Fibroblast of skin of scalp (primary cell): ENCODE measurements around the gene PPM1H.

Experiments
- DNase-seq: peaks from one replicate; pipeline ENCODE4 v3.0.0-alpha.2; 2013

Gene PPM1H

DNA sequence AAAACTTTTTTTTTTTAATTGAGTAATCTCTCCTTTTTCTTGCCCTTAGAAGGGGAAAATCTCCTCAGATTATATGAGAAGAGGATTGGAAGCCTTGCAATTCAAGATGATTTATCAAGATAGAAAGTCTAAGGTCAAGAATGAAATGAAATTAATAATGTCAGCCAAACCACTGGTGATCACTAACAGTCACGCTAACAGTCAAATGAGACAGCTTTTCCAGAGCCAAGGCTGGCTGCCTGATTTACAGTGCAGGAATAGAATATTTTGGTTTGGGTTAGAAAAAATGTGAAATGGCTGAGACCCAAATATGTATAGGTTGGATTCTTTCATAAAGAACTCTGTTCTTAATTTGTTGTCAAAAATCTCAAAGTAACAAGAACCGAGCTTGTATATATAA lies 204.3 kb downstream of the PPM1H start:
- DNase-seq = peak; percentile 95

DNA sequence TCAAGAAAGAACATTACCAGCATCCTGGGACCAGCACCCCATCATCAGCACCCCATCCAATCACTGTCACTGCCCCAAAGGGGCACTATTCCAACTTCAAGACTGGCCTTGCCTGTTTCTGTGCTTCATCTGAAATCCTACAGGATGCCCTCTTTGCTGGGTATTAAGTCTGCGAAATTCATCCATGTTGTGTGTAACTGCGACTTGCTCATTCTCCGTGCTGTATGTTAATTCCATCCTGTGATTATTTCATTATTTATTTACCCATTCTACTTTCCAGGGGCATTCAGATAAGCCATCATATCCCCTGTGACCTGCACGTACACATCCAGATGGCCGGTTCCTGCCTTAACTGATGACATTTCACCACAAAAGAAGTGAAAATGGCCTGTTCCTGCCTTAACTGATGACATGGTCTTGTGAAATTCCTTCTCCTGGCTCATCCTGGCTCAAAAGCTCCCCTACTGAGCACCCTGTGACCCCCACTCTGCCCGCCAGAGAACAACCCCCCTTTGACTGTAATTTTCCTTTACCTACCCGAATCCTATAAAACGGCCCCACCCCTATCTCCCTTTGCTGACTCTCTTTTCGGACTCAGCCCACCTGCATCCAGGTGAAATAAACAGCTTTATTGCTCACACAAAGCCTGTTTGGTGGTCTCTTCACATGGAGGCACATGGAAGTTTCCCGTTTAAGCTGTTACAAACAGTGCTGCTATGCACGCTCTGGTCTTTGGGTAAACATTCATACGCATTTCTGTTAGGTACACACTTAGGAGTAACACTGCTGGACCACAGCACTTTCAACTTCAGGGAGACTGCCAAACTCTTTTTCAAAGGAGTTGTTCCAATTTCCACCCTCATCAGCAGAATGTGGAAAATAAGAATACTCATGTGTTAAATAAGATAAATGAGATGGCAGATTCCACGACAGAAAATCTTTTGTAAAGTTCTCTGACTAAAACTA lies 205.1 kb downstream of the PPM1H start:
- peak; percentile 57 for DNase-seq

DNA sequence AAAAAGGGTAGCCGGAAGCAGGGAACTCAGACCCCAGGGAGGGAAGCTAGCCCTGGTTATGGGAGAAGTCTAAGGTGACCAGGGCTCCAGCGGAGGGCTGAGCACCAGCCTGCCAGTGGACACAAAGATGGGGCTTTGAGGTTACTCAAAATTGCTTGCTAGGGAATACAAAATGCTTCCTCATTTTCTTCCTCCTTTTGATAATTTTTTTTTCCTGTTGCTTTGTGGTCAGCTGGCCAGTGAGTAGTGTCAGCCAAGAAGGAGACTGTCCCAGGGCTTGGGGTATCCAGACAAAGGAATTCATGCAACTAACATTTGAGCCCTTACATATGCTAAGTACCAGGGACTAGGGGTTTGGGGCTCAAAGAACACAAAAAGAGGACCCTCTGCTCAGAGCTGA lies 206.2 kb downstream of the PPM1H start:
- DNase-seq = no peak

DNA sequence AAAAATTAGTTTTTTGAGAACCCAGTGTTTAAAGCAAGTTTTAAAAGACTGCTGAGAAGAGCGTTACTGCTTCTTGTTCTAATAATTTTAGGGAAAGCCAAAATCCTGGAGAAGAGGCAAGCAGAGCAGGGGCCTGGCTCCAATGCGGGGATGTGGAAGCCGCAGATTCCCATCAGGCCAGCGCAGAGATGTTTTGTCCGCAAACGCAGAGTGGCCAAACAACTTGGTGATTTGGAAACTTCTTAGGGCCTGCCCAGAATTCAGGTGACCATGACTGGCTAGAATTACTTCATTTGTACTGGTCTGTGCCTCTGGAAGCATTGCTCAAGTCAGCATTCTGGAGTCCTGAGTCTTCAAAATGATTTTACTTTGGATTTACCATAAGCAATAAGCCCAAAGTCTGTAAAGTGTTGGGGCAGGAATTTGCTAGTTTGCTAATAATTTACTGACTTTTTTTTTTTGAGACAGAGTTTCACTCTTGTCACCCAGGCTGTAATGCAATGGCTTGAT lies 208.4 kb downstream of the PPM1H start:
- no peak for DNase-seq

DNA sequence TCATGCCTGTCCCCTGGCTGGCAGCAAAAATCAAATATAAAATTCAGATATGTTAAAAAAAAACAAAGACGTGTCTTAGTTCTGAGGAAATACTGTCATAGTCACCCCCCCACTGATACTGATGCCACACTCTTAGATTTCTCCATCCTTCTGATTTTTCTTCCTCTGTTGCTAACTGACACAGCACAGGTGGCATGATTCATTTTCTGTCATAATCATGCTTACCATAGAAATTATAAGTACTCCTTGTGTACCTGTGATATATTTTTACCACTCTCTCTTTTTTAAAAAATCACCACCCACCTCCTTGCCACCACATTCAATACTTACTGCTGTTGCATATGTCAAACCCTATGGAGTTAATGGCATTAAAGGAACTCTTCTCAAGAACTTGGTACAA lies 209.2 kb downstream of the PPM1H start:
- DNase-seq = no peak

DNA sequence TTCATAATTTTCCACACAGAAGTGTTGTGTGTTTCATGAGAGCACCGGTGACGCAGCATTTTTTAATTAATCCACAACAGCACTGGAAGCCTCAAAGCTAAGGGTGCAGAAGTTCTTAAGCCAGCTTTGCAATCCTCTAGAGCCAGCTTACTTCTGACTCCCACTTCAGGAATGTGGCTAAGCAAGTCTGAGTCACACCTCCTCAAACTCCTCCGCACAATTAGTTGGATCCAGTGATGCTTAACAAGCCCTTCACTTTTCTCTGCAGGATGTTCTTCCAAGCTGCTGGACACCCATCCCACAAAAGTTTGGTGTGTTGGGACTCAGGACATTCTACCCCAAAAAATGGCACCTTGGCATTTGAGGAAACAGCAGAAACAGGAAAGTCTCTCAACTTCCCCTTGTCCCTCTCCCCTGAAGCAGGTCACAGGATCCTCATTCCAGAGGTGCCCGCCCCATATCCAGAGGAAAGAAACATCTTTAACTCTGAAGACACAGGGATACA lies 210.0 kb downstream of the PPM1H start:
- peak; percentile 99 for DNase-seq

DNA sequence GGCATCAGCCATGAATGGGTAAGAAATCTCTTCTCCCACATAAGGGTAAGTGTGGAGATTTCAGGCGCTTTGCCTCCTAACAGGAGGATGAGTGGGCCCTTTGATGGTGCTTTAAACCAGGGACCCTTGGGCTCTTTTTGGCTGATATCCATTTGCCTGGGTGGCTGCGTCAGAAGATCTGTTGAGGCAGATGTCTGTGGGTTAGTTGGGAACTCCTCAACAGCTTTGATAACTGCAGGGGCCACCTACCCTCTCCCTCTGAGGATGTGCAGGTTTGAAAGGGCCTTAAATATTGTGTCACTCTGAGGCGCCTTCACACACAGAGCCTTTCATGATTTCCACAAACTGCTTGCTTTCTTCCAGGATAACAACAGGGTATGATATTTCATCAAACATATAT lies 210.7 kb downstream of the PPM1H start:
- no peak for DNase-seq

DNA sequence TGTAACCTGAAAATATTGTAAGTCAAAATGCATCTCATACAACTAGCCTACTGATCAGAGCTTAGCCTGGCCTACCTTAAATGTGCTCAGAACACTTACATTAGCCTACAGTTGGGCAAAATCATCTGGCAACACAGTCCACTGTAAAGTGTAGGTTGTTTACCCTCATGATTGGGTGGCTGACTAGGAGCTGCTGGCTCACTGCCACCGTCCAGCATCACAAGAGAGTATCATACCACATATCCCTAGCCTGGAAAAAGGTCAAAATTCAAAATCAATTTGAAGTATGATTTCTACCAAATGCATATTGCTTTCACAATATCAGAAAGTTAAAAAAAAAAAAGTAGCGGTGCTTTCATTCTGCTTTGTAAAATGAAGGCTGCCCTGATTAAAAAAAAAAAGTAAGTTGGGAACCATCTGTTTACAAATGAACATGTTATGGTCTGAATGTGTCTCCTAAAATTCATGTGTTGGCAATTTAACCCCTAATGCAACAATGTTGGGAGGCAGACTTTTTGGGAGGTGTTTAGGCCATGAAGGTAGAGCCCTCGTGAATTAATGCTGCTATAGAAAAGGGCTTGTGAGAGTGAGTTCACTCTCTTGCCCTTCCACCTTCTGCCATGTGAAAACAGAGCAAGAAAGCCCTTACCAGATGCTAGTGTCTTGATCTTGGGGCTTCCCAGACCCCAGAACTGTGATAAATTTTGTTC lies 211.8 kb downstream of the PPM1H start:
- no peak for DNase-seq

DNA sequence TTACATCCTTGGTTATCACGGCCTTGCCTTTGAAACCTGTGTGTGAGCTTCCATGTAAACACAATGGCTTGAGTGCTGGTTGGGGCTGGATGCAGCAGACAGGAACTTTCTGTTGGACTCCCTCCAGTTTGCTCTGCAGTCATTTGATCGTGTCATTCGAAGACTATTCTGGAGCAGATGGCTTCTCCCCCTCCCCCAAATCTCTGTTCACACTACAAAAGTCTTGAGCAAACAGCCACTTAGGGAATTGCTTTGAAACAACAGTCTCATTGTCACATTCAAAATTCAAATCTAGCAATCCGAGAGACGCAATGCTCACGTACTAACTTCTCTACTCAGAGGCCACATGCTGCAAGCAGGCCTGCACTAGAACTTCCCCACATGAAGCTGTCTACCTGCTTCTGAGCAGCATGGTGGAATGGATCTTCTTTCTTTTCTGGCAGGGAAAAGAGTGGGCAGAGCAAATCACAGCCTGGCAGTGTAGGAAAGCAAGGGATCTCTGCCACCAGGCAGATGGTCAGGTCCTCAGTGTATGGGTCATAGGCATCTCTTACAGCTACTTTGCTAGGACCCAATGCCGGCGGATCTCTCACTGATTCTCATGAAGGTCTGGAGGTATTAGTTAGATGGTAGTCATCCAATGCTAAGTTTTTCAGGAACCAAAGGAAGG lies 214.2 kb downstream of the PPM1H start:
- peak; percentile 87 for DNase-seq

DNA sequence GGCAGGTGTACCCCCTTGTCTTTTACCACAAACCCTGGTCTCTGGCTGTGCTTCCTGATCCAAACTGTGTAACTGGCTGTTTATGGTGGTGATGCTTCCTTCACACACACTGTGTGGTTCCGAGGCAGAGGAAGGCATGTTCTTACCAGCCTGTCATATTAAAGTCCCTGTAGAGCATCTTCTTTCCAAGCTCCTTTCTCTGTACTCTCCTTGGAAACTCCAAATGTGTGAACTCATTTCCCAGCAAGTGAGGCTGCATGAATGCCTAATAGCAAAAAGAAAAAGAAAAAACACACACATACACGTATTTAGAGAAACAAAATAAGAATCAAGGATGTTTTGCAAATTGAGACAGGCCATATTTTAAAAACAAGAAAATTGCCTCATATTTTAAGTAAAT lies 214.9 kb downstream of the PPM1H start:
- no peak for DNase-seq

DNA sequence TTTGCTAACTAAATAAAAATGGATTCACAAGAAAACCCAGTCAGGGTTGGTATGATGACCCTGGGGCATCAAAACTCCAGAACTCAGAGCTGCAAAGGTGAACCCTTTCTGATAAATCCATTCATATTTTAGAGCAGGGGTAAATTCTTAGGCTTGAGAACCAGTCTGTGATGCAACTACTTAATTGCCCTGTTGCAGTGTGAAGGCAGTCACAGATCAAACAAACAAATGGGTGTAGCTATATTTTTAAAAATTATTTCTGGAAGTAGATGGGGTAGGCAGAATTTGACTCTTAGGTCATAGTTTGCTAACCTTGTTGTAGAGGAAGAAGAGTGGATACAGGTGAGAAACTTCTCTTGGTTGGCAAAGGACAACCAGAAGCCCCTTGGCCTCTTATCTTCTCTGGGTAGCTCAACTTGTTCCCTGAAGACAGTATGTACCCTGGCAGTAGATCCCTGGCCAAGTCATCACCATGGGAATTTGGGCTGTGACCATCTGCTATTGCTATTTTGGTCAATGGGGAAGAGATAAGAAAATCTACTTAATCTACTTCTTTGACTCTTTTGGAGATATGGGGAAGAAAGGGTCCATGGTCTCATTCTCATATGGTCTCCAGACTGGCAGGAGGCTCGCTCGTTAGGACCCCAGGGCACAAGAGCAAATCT lies 216.1 kb downstream of the PPM1H start:
- DNase-seq = no peak

DNA sequence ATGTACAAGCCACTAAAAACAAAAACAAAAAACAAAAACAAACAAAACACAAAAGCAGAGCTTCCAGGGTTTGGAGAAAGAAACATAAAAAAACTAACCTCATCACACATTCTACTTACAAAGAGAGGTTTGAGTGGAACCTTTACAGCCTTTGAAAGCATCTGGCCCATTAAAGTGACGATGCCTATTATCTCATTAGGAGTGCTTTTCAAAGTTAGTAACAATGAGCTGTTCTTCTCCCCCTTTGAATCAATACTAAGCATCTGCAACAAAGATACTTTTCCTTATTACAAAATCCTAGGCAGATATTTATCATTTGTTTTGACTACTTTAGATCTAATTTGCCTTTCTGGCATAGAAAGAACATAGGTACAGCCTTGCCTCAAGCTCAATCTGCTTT lies 217.3 kb downstream of the PPM1H start:
- DNase-seq = no peak

DNA sequence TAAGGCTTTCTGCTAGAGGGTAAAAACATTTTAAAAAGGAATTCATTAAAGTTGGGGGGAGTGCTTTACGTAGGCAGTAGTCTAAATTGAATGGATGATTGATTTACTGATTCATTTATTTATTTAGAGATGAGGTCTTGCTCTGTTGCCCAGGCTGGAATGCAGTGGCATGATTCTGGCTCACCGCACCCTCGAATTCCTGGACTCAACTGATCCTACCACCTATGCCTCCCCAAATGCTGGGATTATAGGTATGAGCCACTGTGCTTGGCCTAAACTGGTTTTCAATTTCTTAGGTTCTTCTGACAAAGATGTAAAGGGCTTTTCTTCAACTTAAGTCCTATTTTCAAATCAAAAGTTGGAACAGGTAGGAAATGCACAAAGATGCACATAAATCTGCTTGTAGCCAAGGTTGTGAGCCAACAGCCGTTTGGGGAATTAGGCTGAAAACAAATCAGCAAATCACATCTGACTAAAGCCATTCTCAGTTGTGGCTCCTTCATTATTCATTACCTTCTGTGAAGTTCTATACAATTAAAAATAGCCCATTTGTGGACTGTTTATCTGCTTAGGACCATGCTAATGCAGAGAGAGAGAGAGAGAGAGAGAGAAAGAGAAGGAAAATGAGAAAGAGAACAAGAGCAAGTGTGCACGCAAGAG lies 218.0 kb downstream of the PPM1H start:
- DNase-seq = no peak

DNA sequence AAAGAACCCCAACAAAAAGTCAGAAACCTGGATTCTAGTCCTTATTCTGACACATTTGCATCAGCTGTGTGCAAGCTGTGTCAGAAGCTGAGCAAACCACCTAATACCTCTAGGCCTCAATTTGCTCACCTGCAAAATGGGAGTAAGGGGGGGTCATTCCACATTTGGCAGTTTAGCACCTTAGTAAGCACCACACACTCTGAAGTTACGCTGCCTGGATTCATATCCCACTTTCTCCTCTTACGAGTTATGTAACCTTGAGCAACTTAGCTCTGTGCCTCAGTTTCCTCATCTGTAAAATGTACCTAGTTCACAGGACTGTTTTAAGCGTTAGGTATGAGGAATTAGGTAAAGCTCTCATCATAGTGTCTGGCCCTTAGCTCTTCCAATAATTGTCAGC lies 218.9 kb downstream of the PPM1H start:
- no peak for DNase-seq

DNA sequence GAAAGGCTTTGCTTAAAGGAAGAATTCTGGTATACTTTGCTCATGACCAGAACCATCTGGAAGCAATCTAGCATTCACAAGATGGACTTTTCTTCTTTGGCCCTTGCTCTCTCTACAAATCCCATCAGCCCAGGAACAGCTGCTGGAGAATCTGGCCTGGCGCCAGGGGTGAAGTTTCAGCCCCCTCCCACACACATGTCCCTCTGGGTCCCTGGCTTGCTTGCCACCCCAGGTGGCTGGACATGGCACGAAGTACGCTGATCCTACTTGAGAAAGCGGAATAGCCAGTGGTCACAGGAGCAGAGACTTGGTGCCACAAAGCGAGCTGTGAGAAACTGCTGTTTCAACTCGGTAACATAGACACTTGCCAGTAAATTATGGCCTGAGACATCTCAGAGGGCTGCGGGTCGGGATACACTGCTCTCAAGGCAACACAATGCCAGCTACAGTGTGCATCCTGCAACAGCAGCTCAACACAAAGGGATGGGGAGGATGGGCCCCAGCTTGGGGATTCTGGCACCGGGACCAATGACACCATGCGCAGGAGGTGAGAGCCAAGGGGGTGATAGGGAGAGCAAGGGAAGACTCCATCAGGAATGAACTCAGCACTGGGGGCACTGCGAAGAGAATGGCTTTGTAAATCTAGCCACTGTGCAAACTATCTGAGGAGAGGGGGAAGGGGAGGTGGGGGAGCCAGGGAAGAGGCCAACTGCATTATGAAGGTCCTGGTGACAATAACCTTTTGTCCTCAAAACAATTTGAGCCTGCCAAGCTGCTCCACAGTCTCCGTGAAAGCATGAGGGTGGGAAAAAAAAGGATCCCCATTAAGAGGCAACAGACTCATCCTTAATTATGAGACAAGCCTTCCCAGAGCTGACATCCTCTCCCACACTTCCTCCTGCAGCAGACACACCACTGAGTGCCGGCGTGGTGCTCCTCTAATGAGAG lies 219.9 kb downstream of the PPM1H start:
- DNase-seq = peak; percentile 31

DNA sequence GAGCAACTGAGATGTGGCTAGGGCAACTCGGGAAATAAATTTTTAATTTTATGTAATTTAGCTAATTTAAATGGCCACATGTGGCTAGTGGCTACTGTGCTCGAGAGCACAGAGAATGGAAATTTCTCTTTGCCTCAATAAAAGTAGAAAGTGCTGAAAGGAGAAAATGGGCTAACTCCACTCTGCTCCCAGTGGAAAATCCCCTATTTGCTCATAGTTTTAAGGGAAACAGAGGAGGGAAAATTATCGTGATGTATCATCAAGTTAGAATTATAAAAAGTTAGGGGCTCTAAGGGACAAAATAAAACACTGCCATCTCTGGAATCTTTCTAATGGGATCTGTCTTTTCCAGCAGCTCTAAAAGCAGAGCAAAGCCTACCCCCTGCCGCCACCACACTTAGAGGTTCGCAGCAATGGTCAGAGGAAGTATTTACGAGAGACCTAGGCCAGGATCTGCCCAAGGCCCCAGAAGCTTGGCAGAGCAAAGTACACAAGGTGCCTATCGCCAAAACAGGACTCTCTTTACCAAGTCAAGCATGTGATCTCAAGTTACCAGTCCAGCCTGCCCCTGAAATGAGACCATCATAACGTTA lies 220.7 kb downstream of the PPM1H start:
- DNase-seq = peak; percentile 24

DNA sequence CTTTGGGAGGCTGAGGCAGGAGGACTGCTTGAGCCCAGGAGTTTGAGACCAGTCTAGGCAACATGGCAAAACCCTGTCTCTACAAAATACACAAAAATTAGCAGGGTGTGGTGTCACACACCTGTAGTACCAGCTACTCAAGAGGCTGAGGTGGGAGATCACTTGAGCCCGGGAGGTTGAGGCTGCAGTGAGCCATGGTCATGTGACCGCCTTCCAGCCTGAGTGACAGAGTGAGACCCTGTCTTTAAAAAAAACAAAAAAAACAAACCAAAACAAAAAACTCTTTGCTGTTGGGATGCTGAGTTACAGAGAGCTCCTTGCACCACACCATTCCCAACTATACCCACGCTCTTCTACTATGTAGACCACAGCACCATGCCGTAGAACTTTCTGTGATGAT lies 221.2 kb downstream of the PPM1H start:
- DNase-seq = no peak

DNA sequence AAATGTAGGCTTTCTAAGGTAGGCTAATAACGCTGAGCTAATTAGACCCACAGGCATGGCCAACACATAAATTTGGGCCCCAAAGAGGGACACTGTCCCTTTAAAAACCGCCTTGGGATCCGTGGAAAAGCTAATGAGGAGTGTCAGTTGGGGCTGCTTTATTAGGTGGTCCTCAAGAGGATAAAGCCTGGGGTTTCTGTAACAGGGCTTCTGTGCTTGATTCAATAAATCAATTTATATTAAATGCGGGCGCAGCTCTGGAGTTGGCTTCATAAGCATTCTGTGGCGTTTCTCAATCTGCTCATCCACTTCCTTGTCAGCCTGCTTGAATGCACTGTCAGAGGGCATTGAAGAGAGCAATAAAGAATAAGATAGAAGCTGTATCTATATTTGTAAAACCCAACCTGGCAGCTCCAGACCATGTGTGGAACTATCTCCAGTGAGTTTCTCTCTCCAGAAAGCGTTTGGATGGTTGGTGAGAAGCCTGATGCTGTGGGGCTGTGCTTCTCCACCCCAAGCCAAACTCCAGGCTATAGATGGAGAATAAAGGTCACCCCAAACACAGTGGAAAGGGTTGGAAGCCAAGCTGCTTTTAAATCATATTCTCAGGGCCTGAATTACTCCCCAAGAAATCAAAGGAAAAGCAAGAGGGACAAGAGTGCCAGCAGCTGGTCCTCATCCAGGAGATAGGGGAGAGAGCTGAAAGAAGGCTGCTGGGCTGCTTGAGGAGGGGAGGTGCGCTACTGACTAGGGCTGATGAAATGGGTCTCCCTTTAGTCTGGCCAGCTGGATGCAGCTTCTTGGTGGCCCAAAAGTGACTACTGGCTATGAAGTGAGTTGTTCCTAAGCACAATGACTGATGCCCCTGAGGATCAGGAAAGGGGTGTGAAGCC lies 222.0 kb downstream of the PPM1H start:
- DNase-seq = no peak

DNA sequence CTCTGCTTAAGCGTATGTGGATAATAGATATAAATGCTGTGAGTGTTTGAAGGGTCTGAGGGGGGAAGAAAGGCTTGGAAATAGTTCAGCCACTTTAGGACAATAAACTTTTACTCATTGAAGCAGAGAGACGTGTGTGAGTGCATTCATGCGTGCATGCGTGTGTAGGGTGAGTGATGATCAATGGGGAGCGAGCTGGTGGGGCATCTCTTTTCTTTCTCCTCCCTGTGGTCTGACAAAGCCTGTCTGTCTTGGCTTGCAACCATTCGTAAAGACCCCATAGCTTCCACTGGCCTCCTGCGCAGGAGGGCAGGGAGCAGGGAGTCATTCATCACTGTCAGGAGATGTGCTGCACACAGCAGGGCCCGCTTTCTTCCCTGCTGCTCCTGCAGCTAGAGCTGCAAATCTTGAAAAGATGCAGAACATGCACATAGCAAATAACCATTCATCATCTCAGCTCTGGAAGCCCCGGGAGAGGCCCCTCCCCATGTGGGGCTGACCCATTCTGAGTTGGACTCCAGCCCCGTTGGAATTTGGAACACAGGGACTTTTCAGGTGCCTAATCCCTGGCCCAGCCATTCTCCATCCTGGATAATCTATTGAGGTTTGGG lies 223.2 kb downstream of the PPM1H start:
- DNase-seq = peak; percentile 85
